ENCODE data around the gene DDAH1. TPM values are rescaled to one million over a fixed set of nuclear protein-coding genes. Genes with fewer than 3 reads are reported as not detected.

Gene DDAH1
- total and polyA plus RNA-seq, 2 experiments from 2014 or later, result 29.4 to 41.7 TPM

GRCh38 chr1:85438353-85438752 is 26.6 kb downstream of the DDAH1 start:
- Histone ChIP-seq H3K36me3 (ENCODE audit: insufficient read depth) (no peaks in the 10 kb centered on the region), H3K9me2 (ENCODE audit: insufficient read depth) (no peaks in the 10 kb centered on the region), H3F3A (replicated peaks; ENCODE audit: low read depth) (no peaks in the 10 kb centered on the region), H3K4me2 (no peak overlapping the region), H3K4me3 (no peak overlapping the region), H3K27ac (ENCODE audit: low read depth) (no peak overlapping the region), H3K79me2 (replicated peaks; ENCODE audit: insufficient read depth) (peaks cover 8% of the 10 kb centered on the region; the same call in 1 of the 2 replicates), H2AFZ (no peak overlapping the region), H3K4me1 (ENCODE audit: insufficient read depth) (peaks cover 22% of the 10 kb centered on the region), H4K20me1 (replicated peaks; ENCODE audit: insufficient read depth) (no peaks in the 10 kb centered on the region; the same call in 1 of the 2 replicates), H3K27me3 (ENCODE audit: insufficient read depth) (no peaks in the 10 kb centered on the region)
- H3K4me1 Mint-ChIP-seq, result peaks cover 28% of the 10 kb centered on the region
- H3K4me3 Mint-ChIP-seq, result no peak overlapping the region
- TF ChIP-seq ZNF462 (CRISPR knock-in tag; IDR thresholded peaks at IDR 0.05) (no peak), JUNB (IDR thresholded peaks at IDR 0.05; ENCODE audit: unreplicated experiment) (no peak)
- H3K36me3 Mint-ChIP-seq (ENCODE audit: low read depth), result peaks cover under 1% of the 10 kb centered on the region; the same call in 1 of the 3 replicates
- peaks cover 4% of the 10 kb centered on the region for H3K27me3 Mint-ChIP-seq (ENCODE audit: insufficient read depth, low read depth, poor library complexity)
- H3K27ac Mint-ChIP-seq, result no peak overlapping the region
- no peak for DNase-seq (ENCODE audit: low spot score)
- 0 out of 3 replicates have a peak, but pooled peaks have one; percentile 24 for ATAC-seq
- H3K9me3 Mint-ChIP-seq, result no peaks in the 10 kb centered on the region; the same call in 1 of the 3 replicates

GRCh38 chr1:85437139-85437538 is 27.8 kb downstream of the DDAH1 start:
- 0 out of 2 replicates have a peak overlapping the region, but pooled peaks have one; percentile 30 for H3K4me2 ChIP-seq
- H3F3A ChIP-seq (replicated peaks; ENCODE audit: low read depth), result no peaks in the 10 kb centered on the region
- no peak overlapping the region for H2AFZ ChIP-seq
- H3K79me2 ChIP-seq (replicated peaks; ENCODE audit: insufficient read depth), result peaks cover 8% of the 10 kb centered on the region; the same call in 1 of the 2 replicates
- H3K4me1 ChIP-seq (ENCODE audit: insufficient read depth), result peaks cover 22% of the 10 kb centered on the region
- H3K4me3 ChIP-seq, result no peak overlapping the region
- peaks cover 4% of the 10 kb centered on the region for H3K27me3 Mint-ChIP-seq (ENCODE audit: insufficient read depth, low read depth, poor library complexity)
- no peaks in the 10 kb centered on the region; the same call in 2 of the 3 replicates for H3K9me3 Mint-ChIP-seq
- ATAC-seq, result peak; percentile 72
- no peaks in the 10 kb centered on the region for H3K9me2 ChIP-seq (ENCODE audit: insufficient read depth)
- H4K20me1 ChIP-seq (replicated peaks; ENCODE audit: insufficient read depth), result no peaks in the 10 kb centered on the region; the same call in 1 of the 2 replicates
- no peaks in the 10 kb centered on the region; the same call in 2 of the 3 replicates for H3K36me3 Mint-ChIP-seq (ENCODE audit: low read depth)
- H3K36me3 ChIP-seq (ENCODE audit: insufficient read depth), result no peaks in the 10 kb centered on the region
- H3K27me3 ChIP-seq (ENCODE audit: insufficient read depth), result no peaks in the 10 kb centered on the region
- peak; percentile 21 for DNase-seq (ENCODE audit: low spot score)
- H3K4me1 Mint-ChIP-seq, result peaks cover 28% of the 10 kb centered on the region
- H3K27ac Mint-ChIP-seq, result no peak overlapping the region
- H3K4me3 Mint-ChIP-seq, result no peak overlapping the region
- H3K27ac ChIP-seq (ENCODE audit: low read depth), result no peak overlapping the region
- TF ChIP-seq JUNB (IDR thresholded peaks at IDR 0.05; ENCODE audit: unreplicated experiment), result no peak
- TF ChIP-seq, protein P1, sequence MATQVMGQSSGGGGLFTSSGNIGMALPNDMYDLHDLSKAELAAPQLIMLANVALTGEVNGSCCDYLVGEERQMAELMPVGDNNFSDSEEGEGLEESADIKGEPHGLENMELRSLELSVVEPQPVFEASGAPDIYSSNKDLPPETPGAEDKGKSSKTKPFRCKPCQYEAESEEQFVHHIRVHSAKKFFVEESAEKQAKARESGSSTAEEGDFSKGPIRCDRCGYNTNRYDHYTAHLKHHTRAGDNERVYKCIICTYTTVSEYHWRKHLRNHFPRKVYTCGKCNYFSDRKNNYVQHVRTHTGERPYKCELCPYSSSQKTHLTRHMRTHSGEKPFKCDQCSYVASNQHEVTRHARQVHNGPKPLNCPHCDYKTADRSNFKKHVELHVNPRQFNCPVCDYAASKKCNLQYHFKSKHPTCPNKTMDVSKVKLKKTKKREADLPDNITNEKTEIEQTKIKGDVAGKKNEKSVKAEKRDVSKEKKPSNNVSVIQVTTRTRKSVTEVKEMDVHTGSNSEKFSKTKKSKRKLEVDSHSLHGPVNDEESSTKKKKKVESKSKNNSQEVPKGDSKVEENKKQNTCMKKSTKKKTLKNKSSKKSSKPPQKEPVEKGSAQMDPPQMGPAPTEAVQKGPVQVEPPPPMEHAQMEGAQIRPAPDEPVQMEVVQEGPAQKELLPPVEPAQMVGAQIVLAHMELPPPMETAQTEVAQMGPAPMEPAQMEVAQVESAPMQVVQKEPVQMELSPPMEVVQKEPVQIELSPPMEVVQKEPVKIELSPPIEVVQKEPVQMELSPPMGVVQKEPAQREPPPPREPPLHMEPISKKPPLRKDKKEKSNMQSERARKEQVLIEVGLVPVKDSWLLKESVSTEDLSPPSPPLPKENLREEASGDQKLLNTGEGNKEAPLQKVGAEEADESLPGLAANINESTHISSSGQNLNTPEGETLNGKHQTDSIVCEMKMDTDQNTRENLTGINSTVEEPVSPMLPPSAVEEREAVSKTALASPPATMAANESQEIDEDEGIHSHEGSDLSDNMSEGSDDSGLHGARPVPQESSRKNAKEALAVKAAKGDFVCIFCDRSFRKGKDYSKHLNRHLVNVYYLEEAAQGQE (IDR thresholded peaks at IDR 0.05; ENCODE audit: unreplicated experiment), result no peak
- TF ChIP-seq, protein P2, sequence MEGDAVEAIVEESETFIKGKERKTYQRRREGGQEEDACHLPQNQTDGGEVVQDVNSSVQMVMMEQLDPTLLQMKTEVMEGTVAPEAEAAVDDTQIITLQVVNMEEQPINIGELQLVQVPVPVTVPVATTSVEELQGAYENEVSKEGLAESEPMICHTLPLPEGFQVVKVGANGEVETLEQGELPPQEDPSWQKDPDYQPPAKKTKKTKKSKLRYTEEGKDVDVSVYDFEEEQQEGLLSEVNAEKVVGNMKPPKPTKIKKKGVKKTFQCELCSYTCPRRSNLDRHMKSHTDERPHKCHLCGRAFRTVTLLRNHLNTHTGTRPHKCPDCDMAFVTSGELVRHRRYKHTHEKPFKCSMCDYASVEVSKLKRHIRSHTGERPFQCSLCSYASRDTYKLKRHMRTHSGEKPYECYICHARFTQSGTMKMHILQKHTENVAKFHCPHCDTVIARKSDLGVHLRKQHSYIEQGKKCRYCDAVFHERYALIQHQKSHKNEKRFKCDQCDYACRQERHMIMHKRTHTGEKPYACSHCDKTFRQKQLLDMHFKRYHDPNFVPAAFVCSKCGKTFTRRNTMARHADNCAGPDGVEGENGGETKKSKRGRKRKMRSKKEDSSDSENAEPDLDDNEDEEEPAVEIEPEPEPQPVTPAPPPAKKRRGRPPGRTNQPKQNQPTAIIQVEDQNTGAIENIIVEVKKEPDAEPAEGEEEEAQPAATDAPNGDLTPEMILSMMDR (conservative IDR thresholded peaks at IDR 0.05; ENCODE audit: low read depth in 2 of 2), result no peak

Data from GM23338 (cell line).